ENCODE measurements around the gene RAET1L.
"Not testable (repeated sequence)": the region's sequence is repeated elsewhere in the genome, so short reads cannot be mapped to it uniquely, and the experiment has no call there.

RAET1L gene

GRCh38 chr6:150015281-150016001 lies 9.9 kb downstream of the RAET1L start:
- DNase-seq = not testable (repeated sequence)

GRCh38 chr6:150014623-150015280 lies 10.6 kb downstream of the RAET1L start:
- DNase-seq = not testable (repeated sequence)

GRCh38 chr6:150013785-150014622 lies 11.3 kb downstream of the RAET1L start:
- DNase-seq = not testable (repeated sequence)

- DNase-seq = not testable (repeated sequence)
These were observed 12.2 kb downstream of the RAET1L start for GRCh38 chr6:150012846-150013784.

GRCh38 chr6:150008588-150008987 lies 16.7 kb downstream of the RAET1L start:
- no peak for DNase-seq

- no peak for DNase-seq
These were observed 18.3 kb downstream of the RAET1L start for GRCh38 chr6:150006961-150007464.

- DNase-seq = no peak
These were observed 19.3 kb downstream of the RAET1L start for GRCh38 chr6:150005761-150006651.

GRCh38 chr6:150004783-150005717 lies 20.3 kb downstream of the RAET1L start:
- peak; percentile 86 for DNase-seq

- no peak for DNase-seq
These were observed 21.1 kb downstream of the RAET1L start for GRCh38 chr6:150004101-150004782.

GRCh38 chr6:150003599-150003998 lies 21.7 kb downstream of the RAET1L start:
- DNase-seq = not testable (repeated sequence)

- DNase-seq = no peak
These were observed 22.6 kb downstream of the RAET1L start for GRCh38 chr6:150002710-150003109.

GRCh38 chr6:150001295-150002008 lies 23.9 kb downstream of the RAET1L start:
- DNase-seq = no peak

- DNase-seq = no peak
These were observed 25.7 kb downstream of the RAET1L start for GRCh38 chr6:149999636-150000035.

GRCh38 chr6:149995971-149996370 lies 29.4 kb downstream of the RAET1L start:
- DNase-seq = no peak

- DNase-seq = no peak
These were observed 30.0 kb downstream of the RAET1L start for GRCh38 chr6:149995235-149995750.

GRCh38 chr6:149991838-149992237 lies 33.5 kb downstream of the RAET1L start:
- no peak for DNase-seq

GRCh38 chr6:149991472-149991795 lies 33.9 kb downstream of the RAET1L start:
- DNase-seq = not testable (repeated sequence)

GRCh38 chr6:149990661-149991471 lies 34.5 kb downstream of the RAET1L start:
- DNase-seq = no peak

All from fibroblast of skin of right quadriceps (primary cell).